Superior temporal gyrus (tissue), 1 donor: ENCODE results near the gene USP5.

ENCODE experiments used
- DNase-seq: peaks from one replicate; pipeline ENCODE4 v3.0.0-alpha.2; 2016; ENCODE audit errors: extremely low spot score

The USP5 gene

GRCh38 chr12:6840330-6840729 lies 11.6 kb upstream of the USP5 start:
- no peak for DNase-seq

GRCh38 chr12:6840761-6841515 lies 11.0 kb upstream of the USP5 start, which contains the start of gene GNB3:
Gene GNB3 (plus strand): TSS chr12:6840925. CDS start chr12:6841288, 363 bp downstream.
- no peak for DNase-seq

- no peak for DNase-seq
These were observed 9.9 kb upstream of the USP5 start for GRCh38 chr12:6842075-6842474.

GRCh38 chr12:6843118-6843902 lies 8.6 kb upstream of the USP5 start:
- DNase-seq, result no peak

GRCh38 chr12:6845395-6845794 lies 6.6 kb upstream of the USP5 start:
- no peak for DNase-seq

- DNase-seq, result no peak
These were observed 5.6 kb upstream of the USP5 start for GRCh38 chr12:6846316-6846869.

- DNase-seq, result no peak
These were observed 4.3 kb upstream of the USP5 start for GRCh38 chr12:6847676-6848075.

- no peak for DNase-seq
These were observed 2.5 kb upstream of the USP5 start for GRCh38 chr12:6849427-6849826.

- DNase-seq, result no peak
These were observed 1.9 kb upstream of the USP5 start for GRCh38 chr12:6849976-6850560.

GRCh38 chr12:6850796-6851152 lies 1.2 kb upstream of the USP5 start:
- no peak for DNase-seq

GRCh38 chr12:6851153-6851920 lies 613 bp upstream of the USP5 start, which contains the start of gene CDCA3:
Gene CDCA3 (minus strand): TSS chr12:6851286. CDS start chr12:6850952, 334 bp downstream.
- peak; percentile 99 for DNase-seq

- peak; percentile 32 for DNase-seq
These were observed 853 bp downstream of the USP5 start for GRCh38 chr12:6852651-6853354.

GRCh38 chr12:6853626-6854025 lies 1.7 kb downstream of the USP5 start:
- no peak for DNase-seq

- no peak for DNase-seq
These were observed 2.1 kb downstream of the USP5 start for GRCh38 chr12:6854036-6854435.

GRCh38 chr12:6855322-6855721 lies 3.4 kb downstream of the USP5 start:
- DNase-seq, result no peak

GRCh38 chr12:6858799-6859198 lies 6.8 kb downstream of the USP5 start:
- DNase-seq, result no peak

GRCh38 chr12:6860116-6860515 lies 8.2 kb downstream of the USP5 start:
- no peak for DNase-seq

GRCh38 chr12:6860942-6861341 lies 9.0 kb downstream of the USP5 start:
- DNase-seq, result no peak

- DNase-seq, result no peak
These were observed 9.4 kb downstream of the USP5 start for GRCh38 chr12:6861391-6861790.

- DNase-seq, result no peak
These were observed 11.1 kb downstream of the USP5 start for GRCh38 chr12:6863033-6863432.
